ENCODE measurements around the gene CNNM2.

- TF ChIP-seq YY1 (IDR thresholded peaks at IDR 0.05; ENCODE audit: extremely low read depth, insufficient replicate concordance, low read depth, low read length) (no peak), CTCF (IDR thresholded peaks at IDR 0.05 in 2 of 3, conservative IDR thresholded peaks at IDR 0.05 in 1 of 3; ENCODE audit: borderline replicate concordance in 1 of 3, insufficient read depth in 1 of 3, low read depth in 2 of 3, low read length in 2 of 3) (no peak), POLR2A (IDR thresholded peaks at IDR 0.05; ENCODE audit: borderline replicate concordance, extremely low read depth, insufficient read depth, insufficient read length) (no peak), EZH2 (IDR thresholded peaks at IDR 0.05) (no peak)
- TF ChIP-seq, protein P1, sequence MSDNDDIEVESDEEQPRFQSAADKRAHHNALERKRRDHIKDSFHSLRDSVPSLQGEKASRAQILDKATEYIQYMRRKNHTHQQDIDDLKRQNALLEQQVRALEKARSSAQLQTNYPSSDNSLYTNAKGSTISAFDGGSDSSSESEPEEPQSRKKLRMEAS (IDR thresholded peaks at IDR 0.05), result no peak
- TF ChIP-seq, protein P2, sequence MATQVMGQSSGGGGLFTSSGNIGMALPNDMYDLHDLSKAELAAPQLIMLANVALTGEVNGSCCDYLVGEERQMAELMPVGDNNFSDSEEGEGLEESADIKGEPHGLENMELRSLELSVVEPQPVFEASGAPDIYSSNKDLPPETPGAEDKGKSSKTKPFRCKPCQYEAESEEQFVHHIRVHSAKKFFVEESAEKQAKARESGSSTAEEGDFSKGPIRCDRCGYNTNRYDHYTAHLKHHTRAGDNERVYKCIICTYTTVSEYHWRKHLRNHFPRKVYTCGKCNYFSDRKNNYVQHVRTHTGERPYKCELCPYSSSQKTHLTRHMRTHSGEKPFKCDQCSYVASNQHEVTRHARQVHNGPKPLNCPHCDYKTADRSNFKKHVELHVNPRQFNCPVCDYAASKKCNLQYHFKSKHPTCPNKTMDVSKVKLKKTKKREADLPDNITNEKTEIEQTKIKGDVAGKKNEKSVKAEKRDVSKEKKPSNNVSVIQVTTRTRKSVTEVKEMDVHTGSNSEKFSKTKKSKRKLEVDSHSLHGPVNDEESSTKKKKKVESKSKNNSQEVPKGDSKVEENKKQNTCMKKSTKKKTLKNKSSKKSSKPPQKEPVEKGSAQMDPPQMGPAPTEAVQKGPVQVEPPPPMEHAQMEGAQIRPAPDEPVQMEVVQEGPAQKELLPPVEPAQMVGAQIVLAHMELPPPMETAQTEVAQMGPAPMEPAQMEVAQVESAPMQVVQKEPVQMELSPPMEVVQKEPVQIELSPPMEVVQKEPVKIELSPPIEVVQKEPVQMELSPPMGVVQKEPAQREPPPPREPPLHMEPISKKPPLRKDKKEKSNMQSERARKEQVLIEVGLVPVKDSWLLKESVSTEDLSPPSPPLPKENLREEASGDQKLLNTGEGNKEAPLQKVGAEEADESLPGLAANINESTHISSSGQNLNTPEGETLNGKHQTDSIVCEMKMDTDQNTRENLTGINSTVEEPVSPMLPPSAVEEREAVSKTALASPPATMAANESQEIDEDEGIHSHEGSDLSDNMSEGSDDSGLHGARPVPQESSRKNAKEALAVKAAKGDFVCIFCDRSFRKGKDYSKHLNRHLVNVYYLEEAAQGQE (IDR thresholded peaks at IDR 0.05; ENCODE audit: low read depth), result no peak
Measured at GRCh38 chr10:103067956-103068355, 149.9 kb downstream of the CNNM2 start.
